HEK293 (cell line): ENCODE data around the gene NHERF2.

ENCODE experiments used
- BCL11A ChIP-seq: fragments of 450-650 bp; formaldehyde crosslinking; IDR thresholded peaks from 2 replicates; pipeline ENCODE4 v1.5.1; 2016; ENCODE audit warnings: low read depth, missing biosample characterization, missing genetic modification characterization
- BCL11B ChIP-seq: fragments of 450-650 bp; formaldehyde crosslinking; IDR thresholded peaks from 2 replicates; pipeline ENCODE4 v1.5.1; 2016; ENCODE audit warnings: low read depth, missing biosample characterization, missing genetic modification characterization
- FEZF1 ChIP-seq: fragments of 450-650 bp; formaldehyde crosslinking; IDR thresholded peaks from 2 replicates; pipeline ENCODE4 v1.5.1; 2016; ENCODE audit warnings: missing biosample characterization, missing genetic modification characterization
- HOXC10 ChIP-seq: sonication (generic); formaldehyde crosslinking; IDR thresholded peaks from 2 replicates; pipeline ENCODE4 v1.8.1; 2023; ENCODE audit warnings: mild to moderate bottlenecking, missing genetic modification reagents
- KLF1 ChIP-seq: fragments of 450-650 bp; formaldehyde crosslinking; IDR thresholded peaks from 2 replicates; pipeline ENCODE4 v1.5.1; 2016; ENCODE audit warnings: missing biosample characterization, missing genetic modification characterization
- KLF9 ChIP-seq: fragments of 450-650 bp; formaldehyde crosslinking; IDR thresholded peaks from 2 replicates; pipeline ENCODE4 v1.5.1; 2016; ENCODE audit warnings: missing biosample characterization, missing genetic modification characterization, low read depth
- REST ChIP-seq: fragments of 450-650 bp; formaldehyde crosslinking; IDR thresholded peaks from 2 replicates; pipeline ENCODE4 v1.5.1; 2016; ENCODE audit warnings: missing biosample characterization, missing genetic modification characterization
- SP2 ChIP-seq: fragments of 450-650 bp; formaldehyde crosslinking; IDR thresholded peaks from 2 replicates; pipeline ENCODE4 v1.5.1; 2016; ENCODE audit warnings: missing biosample characterization, missing genetic modification characterization
- SP3 ChIP-seq: fragments of 450-650 bp; formaldehyde crosslinking; IDR thresholded peaks from 2 replicates; pipeline ENCODE4 v1.5.1; 2016; ENCODE audit warnings: missing biosample characterization, missing genetic modification characterization
- YY1 ChIP-seq: fragments of 450-650 bp; formaldehyde crosslinking; IDR thresholded peaks from 2 replicates; pipeline ENCODE4 v1.5.1; 2018; ENCODE audit warnings: missing biosample characterization, missing genetic modification characterization
- ZBTB1 ChIP-seq: fragments of 450-650 bp; formaldehyde crosslinking; IDR thresholded peaks from 2 replicates; pipeline ENCODE4 v1.5.1; 2016; ENCODE audit warnings: missing biosample characterization, missing genetic modification characterization
- ZBTB17 ChIP-seq: fragments of 450-650 bp; formaldehyde crosslinking; IDR thresholded peaks from 2 replicates; pipeline ENCODE4 v1.5.1; 2016; ENCODE audit warnings: missing biosample characterization, missing genetic modification characterization
- ZBTB20 ChIP-seq: fragments of 450-650 bp; formaldehyde crosslinking; IDR thresholded peaks from 2 replicates; pipeline ENCODE4 v1.5.1; 2016; ENCODE audit warnings: missing biosample characterization, missing genetic modification characterization
- ZBTB49 ChIP-seq: fragments of 450-650 bp; formaldehyde crosslinking; IDR thresholded peaks from 2 replicates; pipeline ENCODE4 v1.5.1; 2016; ENCODE audit warnings: missing biosample characterization, missing genetic modification characterization, low read depth
- ZBTB8A ChIP-seq: fragments of 450-650 bp; formaldehyde crosslinking; IDR thresholded peaks from 2 replicates; pipeline ENCODE4 v1.5.1; 2016; ENCODE audit warnings: missing biosample characterization, missing genetic modification characterization
- ZFP41 ChIP-seq: fragments of 450-650 bp; formaldehyde crosslinking; IDR thresholded peaks from 2 replicates; pipeline ENCODE4 v1.5.1; 2016; ENCODE audit warnings: missing biosample characterization, missing genetic modification characterization, borderline replicate concordance
- ZNF10 ChIP-seq: fragments of 450-650 bp; formaldehyde crosslinking; IDR thresholded peaks from 2 replicates; pipeline ENCODE4 v1.5.1; 2017; ENCODE audit warnings: missing biosample characterization, missing genetic modification characterization
- ZNF112 ChIP-seq: fragments of 450-650 bp; formaldehyde crosslinking; IDR thresholded peaks from 2 replicates; pipeline ENCODE4 v1.5.0; 2017; ENCODE audit warnings: missing biosample characterization, missing genetic modification characterization
- ZNF239 ChIP-seq: fragments of 450-650 bp; formaldehyde crosslinking; IDR thresholded peaks from 2 replicates; pipeline ENCODE4 v1.5.1; 2016; ENCODE audit warnings: missing biosample characterization, missing genetic modification characterization
- ZNF366 ChIP-seq: fragments of 450-650 bp; formaldehyde crosslinking; conservative IDR thresholded peaks from 2 replicates; pipeline ENCODE4 v1.5.1; 2016; ENCODE audit warnings: missing biosample characterization, missing genetic modification characterization
- ZNF37A ChIP-seq: fragments of 450-650 bp; IDR thresholded peaks from 2 replicates; pipeline ENCODE4 v1.5.1; 2018; ENCODE audit warnings: missing biosample characterization, missing genetic modification characterization
- ZNF433 ChIP-seq: fragments of 450-650 bp; formaldehyde crosslinking; IDR thresholded peaks from 2 replicates; pipeline ENCODE4 v1.5.1; 2016; ENCODE audit warnings: missing biosample characterization, missing genetic modification characterization, low read depth
- ZNF521 ChIP-seq: fragments of 450-650 bp; formaldehyde crosslinking; IDR thresholded peaks from 2 replicates; pipeline ENCODE4 v1.5.1; 2017; ENCODE audit warnings: missing biosample characterization, mild to moderate bottlenecking, missing genetic modification characterization
- ZNF585B ChIP-seq: fragments of 450-650 bp; formaldehyde crosslinking; IDR thresholded peaks from 2 replicates; pipeline ENCODE4 v1.5.1; 2016; ENCODE audit warnings: missing biosample characterization, missing genetic modification characterization
- ZNF596 ChIP-seq: fragments of 450-650 bp; IDR thresholded peaks from 2 replicates; pipeline ENCODE4 v1.5.0; 2018; ENCODE audit warnings: missing biosample characterization, mild to moderate bottlenecking, missing genetic modification characterization, moderate library complexity
- ZNF660 ChIP-seq: fragments of 450-650 bp; IDR thresholded peaks from 2 replicates; pipeline ENCODE4 v1.5.1; 2018; ENCODE audit warnings: missing biosample characterization, mild to moderate bottlenecking, missing genetic modification characterization
- ZNF670 ChIP-seq: fragments of 450-650 bp; formaldehyde crosslinking; IDR thresholded peaks from 2 replicates; pipeline ENCODE4 v1.5.1; 2016; ENCODE audit warnings: missing biosample characterization, missing genetic modification characterization, low read depth
- ZNF704 ChIP-seq: fragments of 450-650 bp; formaldehyde crosslinking; IDR thresholded peaks from 2 replicates; pipeline ENCODE4 v1.5.1; 2016; ENCODE audit warnings: missing biosample characterization, missing genetic modification characterization
- ZNF768 ChIP-seq: fragments of 450-650 bp; formaldehyde crosslinking; IDR thresholded peaks from 2 replicates; pipeline ENCODE4 v1.5.1; 2018; ENCODE audit warnings: missing biosample characterization, mild to moderate bottlenecking, missing genetic modification characterization
- ZSCAN18 ChIP-seq: fragments of 450-650 bp; formaldehyde crosslinking; IDR thresholded peaks from 2 replicates; pipeline ENCODE4 v1.5.1; 2016; ENCODE audit warnings: missing biosample characterization, missing genetic modification characterization
- TF ChIP-seq, protein P1 (sequence below): fragments of 450-650 bp; formaldehyde crosslinking; IDR thresholded peaks from 2 replicates; pipeline ENCODE4 v1.5.1; 2016; ENCODE audit warnings: missing biosample characterization, missing genetic modification characterization

The NHERF2 gene

GRCh38 chr16:1983544-1984346 is 43.0 kb upstream of the NHERF2 start, which contains the start of gene GFER (continued):
- TF ChIP-seq ZBTB17 (tag by site-specific recombination) (peak; percentile 94), HOXC10 (CRISPR knock-in tag) (no peak), ZNF366 (tag by site-specific recombination) (no peak), ZNF37A (tag by site-specific recombination) (no peak), ZNF10 (tag by site-specific recombination) (no peak), ZNF704 (tag by site-specific recombination) (no peak), ZNF239 (tag by site-specific recombination) (no peak), ZBTB1 (no peak), ZNF670 (tag by site-specific recombination) (no peak), ZSCAN18 (tag by site-specific recombination) (no peak), ZNF521 (tag by site-specific recombination) (no peak), SP2 (peak; percentile 57), ZNF433 (no peak), KLF9 (tag by site-specific recombination) (peak; percentile 84), SP3 (tag by site-specific recombination) (peak; percentile 57), ZBTB20 (tag by site-specific recombination) (peak; percentile 76; the same call in 1 of the 2 replicates), ZFP41 (tag by site-specific recombination) (no peak), BCL11B (tag by site-specific recombination) (peak; percentile 22; the same call in 1 of the 2 replicates), ZNF596 (tag by site-specific recombination) (peak; percentile 74), BCL11A (no peak), FEZF1 (tag by site-specific recombination) (peak; percentile 79), YY1 (tag by site-specific recombination) (peak; percentile 92), ZNF585B (no peak; the same call in 1 of the 2 replicates), ZNF660 (tag by site-specific recombination) (peak; percentile 95), ZBTB49 (tag by site-specific recombination) (no peak), ZBTB8A (tag by site-specific recombination) (peak; percentile 98), KLF1 (tag by site-specific recombination) (peak; percentile 99), ZNF112 (tag by site-specific recombination) (no peak), ZNF768 (tag by site-specific recombination) (no peak), REST (tag by site-specific recombination) (no peak)
- TF ChIP-seq, protein P1, sequence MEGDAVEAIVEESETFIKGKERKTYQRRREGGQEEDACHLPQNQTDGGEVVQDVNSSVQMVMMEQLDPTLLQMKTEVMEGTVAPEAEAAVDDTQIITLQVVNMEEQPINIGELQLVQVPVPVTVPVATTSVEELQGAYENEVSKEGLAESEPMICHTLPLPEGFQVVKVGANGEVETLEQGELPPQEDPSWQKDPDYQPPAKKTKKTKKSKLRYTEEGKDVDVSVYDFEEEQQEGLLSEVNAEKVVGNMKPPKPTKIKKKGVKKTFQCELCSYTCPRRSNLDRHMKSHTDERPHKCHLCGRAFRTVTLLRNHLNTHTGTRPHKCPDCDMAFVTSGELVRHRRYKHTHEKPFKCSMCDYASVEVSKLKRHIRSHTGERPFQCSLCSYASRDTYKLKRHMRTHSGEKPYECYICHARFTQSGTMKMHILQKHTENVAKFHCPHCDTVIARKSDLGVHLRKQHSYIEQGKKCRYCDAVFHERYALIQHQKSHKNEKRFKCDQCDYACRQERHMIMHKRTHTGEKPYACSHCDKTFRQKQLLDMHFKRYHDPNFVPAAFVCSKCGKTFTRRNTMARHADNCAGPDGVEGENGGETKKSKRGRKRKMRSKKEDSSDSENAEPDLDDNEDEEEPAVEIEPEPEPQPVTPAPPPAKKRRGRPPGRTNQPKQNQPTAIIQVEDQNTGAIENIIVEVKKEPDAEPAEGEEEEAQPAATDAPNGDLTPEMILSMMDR = peak; percentile 91
